ENCODE results near the gene MYH10. TPM values are rescaled to one million over a fixed set of nuclear protein-coding genes. Genes with fewer than 3 reads are reported as not detected.

MYH10 gene
- total RNA-seq, 2 experiments from 2014 or later = 8.3 to 10.3 TPM

- Mint-ChIP-seq H3K4me3 (no peak overlapping the region), H3K9me3 (no peaks in the 10 kb centered on the region), H3K27me3 (peaks cover 19% of the 10 kb centered on the region), H3K36me3 (ENCODE audit: low read depth) (no peaks in the 10 kb centered on the region), H3K4me1 (no peaks in the 10 kb centered on the region), H3K27ac (no peak overlapping the region)
- POLR2A ChIA-PET = no interaction called here
- no peak for DNase-seq
- CTCF ChIA-PET = no interaction called here
These were observed 9.2 kb upstream of the MYH10 start for GRCh38 chr17:8639709-8640108.

DNA sequence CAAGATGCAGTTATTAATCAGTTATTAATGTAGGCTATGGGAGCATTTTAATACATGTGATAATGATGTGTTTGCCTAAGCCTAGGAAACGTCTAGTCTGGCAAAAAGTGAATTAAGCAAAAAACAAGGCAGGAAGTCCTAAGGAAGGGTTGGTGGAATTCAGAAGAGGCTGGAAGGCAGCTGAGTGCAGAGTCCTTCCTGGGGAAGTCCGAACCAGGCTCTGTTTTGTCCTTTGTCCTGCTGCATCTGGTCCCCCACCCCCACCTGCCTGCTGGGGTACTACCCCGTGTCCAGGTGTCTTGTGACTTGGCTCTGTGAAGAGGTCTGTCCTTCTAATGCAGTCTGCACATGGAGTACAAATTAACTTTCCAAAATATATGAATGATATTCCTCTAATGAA is 1.5 kb upstream of the MYH10 start:
- no peaks in the 10 kb centered on the region for H3K36me3 Mint-ChIP-seq (ENCODE audit: low read depth)
- POLR2A ChIA-PET = no interaction called here
- no peak for DNase-seq
- peaks cover 11% of the 10 kb centered on the region for H3K4me1 Mint-ChIP-seq
- no peak overlapping the region for H3K27ac Mint-ChIP-seq
- no peak overlapping the region for H3K4me3 Mint-ChIP-seq
- peaks cover 60% of the 10 kb centered on the region for H3K27me3 Mint-ChIP-seq
- CTCF ChIA-PET = no interaction called here
- no peaks in the 10 kb centered on the region for H3K9me3 Mint-ChIP-seq

DNA sequence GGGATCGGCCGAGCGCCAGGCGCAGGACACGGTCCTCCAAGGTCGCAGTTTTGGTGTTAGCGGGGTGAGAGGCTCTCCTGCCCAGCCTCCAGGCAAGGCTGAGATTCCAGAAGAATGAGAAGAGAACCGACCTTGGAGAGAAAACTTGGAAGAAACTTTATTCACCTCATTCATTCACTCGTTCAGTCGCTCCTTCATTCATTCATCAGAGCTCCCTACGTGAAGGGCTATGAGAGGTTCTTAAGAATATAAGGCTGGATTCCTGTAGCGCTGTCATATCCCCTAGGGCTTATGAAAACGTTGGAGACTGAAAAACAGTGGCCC is 991 bp upstream of the MYH10 start:
- no peaks in the 10 kb centered on the region for H3K36me3 Mint-ChIP-seq (ENCODE audit: low read depth)
- POLR2A ChIA-PET = no interaction called here
- CTCF ChIA-PET = no interaction called here
- H3K9me3 Mint-ChIP-seq = no peaks in the 10 kb centered on the region
- H3K27me3 Mint-ChIP-seq = peaks cover 57% of the 10 kb centered on the region
- no peak overlapping the region for H3K27ac Mint-ChIP-seq
- DNase-seq = no peak
- H3K4me3 Mint-ChIP-seq = peak overlapping the region; percentile 87
- peaks cover 11% of the 10 kb centered on the region for H3K4me1 Mint-ChIP-seq

DNA sequence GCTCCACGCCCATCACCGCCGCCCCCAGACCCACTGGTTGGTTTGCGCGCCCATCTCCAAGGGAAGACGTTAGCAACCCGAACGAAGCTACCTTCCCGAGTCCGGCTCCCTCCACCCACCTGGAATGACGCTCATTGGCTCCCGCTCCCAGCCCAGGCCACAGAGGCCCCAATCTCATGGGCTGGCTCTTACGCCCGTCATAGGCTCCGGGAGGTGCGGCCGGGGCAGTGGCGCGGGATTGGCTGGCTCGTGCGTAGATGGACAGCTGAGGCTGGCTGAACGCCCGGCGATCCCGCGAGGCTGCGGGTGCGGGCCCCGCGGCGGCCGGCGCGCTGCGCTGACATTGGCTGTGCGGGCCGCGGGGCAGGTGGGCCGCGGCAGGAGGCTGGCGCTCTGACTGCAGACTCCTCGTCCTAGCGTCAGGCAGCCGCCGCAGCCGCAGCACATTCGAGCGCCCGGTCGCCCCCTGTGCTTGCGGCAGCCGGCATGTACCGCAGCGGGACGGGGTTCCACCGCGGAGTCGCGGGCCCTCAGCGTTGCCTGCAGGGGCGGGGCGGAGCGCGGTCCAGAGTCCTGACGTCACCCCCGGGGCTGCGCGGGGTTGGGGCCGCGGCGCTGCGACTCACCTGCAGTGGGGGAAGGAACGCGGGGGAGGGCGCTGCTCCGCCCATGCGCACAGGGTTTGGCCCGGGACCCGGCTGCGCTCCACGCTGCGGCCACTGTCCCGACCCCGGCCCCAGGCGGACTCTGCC is 453 bp upstream of the MYH10 start:
- DNase-seq = peak; percentile 92
- CTCF ChIA-PET = interaction anchor here (0.5 to 1.3 kb wide), 2 partner anchors 50 to 118 kb away, joined by 3 read pairs; no protein-coding TSS in a partner anchor
- peaks cover 56% of the 10 kb centered on the region for H3K27me3 Mint-ChIP-seq
- no peaks in the 10 kb centered on the region for H3K36me3 Mint-ChIP-seq (ENCODE audit: low read depth)
- peak overlapping the region; percentile 87 for H3K4me3 Mint-ChIP-seq
- no peaks in the 10 kb centered on the region for H3K9me3 Mint-ChIP-seq
- H3K27ac Mint-ChIP-seq = no peak overlapping the region
- POLR2A ChIA-PET = no interaction called here
- H3K4me1 Mint-ChIP-seq = peaks cover 11% of the 10 kb centered on the region

DNA sequence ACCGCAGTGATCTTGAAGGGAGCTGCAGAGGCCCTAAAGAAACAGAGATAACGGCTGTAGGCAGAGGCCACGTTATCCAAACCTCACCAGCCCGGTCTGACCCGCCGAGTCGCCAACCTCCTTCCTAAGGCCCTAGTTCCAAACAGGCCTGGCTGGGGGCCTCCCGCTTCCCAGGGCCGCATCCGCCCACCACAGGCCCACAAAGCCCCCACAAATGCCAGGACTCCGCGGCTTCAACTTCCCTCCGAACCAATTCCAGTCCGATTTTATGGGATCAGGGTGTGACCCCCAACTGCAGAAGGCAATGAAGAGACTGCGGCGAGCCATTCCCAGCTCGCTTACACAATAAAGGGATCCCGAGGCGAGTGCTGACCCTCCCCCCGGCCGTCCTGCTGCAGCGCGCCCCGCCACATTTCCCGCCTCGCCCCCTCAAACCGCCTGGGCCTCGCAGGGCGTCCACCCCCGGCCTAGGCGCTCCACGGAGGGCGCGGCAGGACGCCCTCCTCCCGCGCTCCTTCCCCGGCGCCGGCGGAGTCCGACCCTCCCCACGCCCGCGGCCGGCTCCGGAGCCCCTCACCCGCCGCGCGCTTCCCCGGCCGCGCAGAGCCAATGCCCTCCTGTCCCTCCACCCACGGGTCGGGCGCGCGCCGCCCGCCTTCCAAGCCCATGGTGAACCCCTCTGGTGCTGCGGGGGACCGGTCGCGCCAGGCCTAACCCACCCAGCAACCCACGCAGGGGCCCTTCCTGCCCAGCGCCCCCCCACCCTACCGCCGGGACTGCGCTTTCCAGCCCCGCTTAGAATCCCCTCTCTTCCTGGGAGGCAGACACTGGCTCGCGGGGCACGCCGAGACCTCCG is 926 bp downstream of the MYH10 start:
- Mint-ChIP-seq H3K36me3 (ENCODE audit: low read depth) (no peaks in the 10 kb centered on the region), H3K27me3 (peaks cover 53% of the 10 kb centered on the region), H3K4me1 (peaks cover 11% of the 10 kb centered on the region), H3K4me3 (peak overlapping the region; percentile 87), H3K27ac (no peak overlapping the region), H3K9me3 (no peaks in the 10 kb centered on the region)
- DNase-seq = peak; percentile 9
- ChIA-PET CTCF (interaction anchor here (1.3 kb wide), 1 partner anchor 49 kb away, joined by 3 read pairs; no protein-coding TSS in a partner anchor), POLR2A (no interaction called here)

DNA sequence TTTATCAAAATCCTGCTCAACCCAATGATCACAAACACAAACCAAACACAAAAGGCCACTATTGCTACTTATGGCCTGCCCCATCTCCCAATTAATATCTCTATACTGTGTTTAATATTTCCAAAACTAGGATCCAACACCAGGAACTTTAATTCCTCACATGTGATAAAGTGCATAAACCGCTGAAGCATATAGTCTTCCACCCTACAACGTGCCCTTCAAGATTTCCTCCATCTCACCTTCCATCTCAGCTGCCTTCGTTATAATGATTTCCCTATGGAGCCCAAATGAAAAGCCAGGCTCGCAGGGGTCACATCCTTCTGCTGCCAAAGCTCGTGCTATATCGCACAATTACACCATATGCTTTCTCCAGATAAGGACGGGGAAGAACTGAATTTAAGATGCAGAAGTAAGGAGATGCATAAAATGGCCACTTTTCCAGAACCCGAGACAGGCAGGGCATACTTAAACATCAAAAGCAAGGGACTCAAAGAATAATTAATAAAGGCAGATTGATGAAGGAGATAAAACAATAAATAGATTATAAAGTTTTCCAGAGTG is 1.8 kb downstream of the MYH10 start:
- Mint-ChIP-seq H3K27me3 (peaks cover 55% of the 10 kb centered on the region), H3K4me3 (peak overlapping the region; percentile 71), H3K9me3 (no peaks in the 10 kb centered on the region), H3K36me3 (ENCODE audit: low read depth) (no peaks in the 10 kb centered on the region), H3K27ac (no peak overlapping the region), H3K4me1 (peaks cover 11% of the 10 kb centered on the region)
- CTCF ChIA-PET = no interaction called here
- POLR2A ChIA-PET = interaction anchor here (0.6 kb wide), 1 partner anchor 202 kb away, joined by 3 read pairs; no protein-coding TSS in a partner anchor
- no peak for DNase-seq

DNA sequence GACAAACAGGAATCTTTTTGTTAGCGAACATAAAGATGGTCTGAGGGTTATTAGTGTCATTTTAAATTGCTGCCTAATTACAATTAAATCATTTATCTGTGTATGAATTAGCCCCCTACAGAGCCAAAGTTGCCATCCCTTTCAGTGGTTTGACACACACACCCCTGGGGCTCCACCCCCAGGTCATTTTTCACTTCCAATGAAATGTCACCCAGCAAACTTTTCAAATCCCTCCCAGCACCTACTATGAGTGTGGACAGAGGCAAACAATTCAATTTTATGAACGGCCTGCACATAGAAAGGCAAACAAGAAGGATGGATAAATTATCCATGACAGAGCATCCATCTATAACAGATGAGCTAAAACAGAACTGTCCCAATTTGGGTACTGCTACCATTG is 2.4 kb downstream of the MYH10 start:
- no peak overlapping the region for H3K4me3 Mint-ChIP-seq
- no peaks in the 10 kb centered on the region for H3K36me3 Mint-ChIP-seq (ENCODE audit: low read depth)
- ChIA-PET POLR2A (interaction anchor here (0.6 kb wide), 1 partner anchor 203 kb away, joined by 3 read pairs; no protein-coding TSS in a partner anchor), CTCF (no interaction called here)
- H3K9me3 Mint-ChIP-seq = no peaks in the 10 kb centered on the region
- no peak for DNase-seq
- H3K4me1 Mint-ChIP-seq = peaks cover 11% of the 10 kb centered on the region
- peaks cover 51% of the 10 kb centered on the region for H3K27me3 Mint-ChIP-seq
- H3K27ac Mint-ChIP-seq = no peak overlapping the region

DNA sequence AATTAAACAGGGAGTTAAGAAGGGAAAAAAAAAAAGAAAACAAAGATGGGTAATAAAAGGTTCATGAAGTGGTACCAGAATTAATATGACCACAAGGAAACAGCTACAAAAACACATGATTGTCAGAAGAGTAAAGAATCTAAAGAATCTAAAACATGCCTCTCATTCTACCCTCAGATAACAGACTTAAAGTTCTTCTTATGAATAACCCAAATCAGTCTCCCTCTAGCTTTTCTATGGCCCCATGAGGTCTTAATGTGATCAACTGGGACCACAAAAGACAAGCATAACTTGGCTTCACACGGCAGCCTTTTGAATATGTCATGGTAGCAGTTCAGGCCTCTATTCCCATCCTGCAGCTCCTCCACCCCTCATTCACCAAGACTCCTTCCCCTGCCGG is 6.9 kb downstream of the MYH10 start:
- Mint-ChIP-seq H3K27me3 (peaks cover 28% of the 10 kb centered on the region), H3K4me1 (peaks cover 7% of the 10 kb centered on the region), H3K4me3 (no peak overlapping the region), H3K9me3 (no peaks in the 10 kb centered on the region), H3K36me3 (ENCODE audit: low read depth) (peaks cover 7% of the 10 kb centered on the region), H3K27ac (no peak overlapping the region)
- no peak for DNase-seq
- POLR2A ChIA-PET = interaction anchor here (0.7 kb wide), 1 partner anchor 44 kb away, joined by 3 read pairs; no protein-coding TSS in a partner anchor
- CTCF ChIA-PET = interaction anchor here (1.4 kb wide), 1 partner anchor 51 kb away, joined by 3 read pairs; no protein-coding TSS in a partner anchor

DNA sequence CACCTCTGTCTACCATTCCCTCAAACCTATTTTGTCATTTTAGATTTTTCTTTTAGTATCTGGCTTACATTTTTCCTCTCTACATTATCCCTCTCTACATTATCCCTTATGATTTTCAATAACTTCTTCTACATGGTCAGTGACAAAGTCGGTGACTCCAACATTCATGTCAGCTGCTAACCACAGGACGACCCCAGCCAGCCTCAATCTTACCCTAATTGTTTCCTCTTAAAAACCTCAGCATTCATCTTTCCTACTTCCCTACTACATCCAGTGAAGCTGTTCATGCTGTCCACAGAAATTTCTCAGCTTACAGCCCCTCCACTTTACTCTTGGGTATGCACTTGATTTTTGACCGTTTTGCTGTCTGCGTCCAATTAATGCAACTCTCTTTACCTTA is 8.3 kb downstream of the MYH10 start:
- Mint-ChIP-seq H3K36me3 (ENCODE audit: low read depth) (peaks cover 7% of the 10 kb centered on the region), H3K4me1 (peaks cover 7% of the 10 kb centered on the region), H3K4me3 (no peak overlapping the region), H3K9me3 (no peaks in the 10 kb centered on the region), H3K27ac (no peak overlapping the region), H3K27me3 (peaks cover 16% of the 10 kb centered on the region)
- POLR2A ChIA-PET = no interaction called here
- CTCF ChIA-PET = no interaction called here
- DNase-seq = no peak

GRCh38 chr17:8621585-8621984 is 8.9 kb downstream of the MYH10 start:
- Mint-ChIP-seq H3K9me3 (no peaks in the 10 kb centered on the region), H3K36me3 (ENCODE audit: low read depth) (peaks cover 7% of the 10 kb centered on the region), H3K27me3 (peaks cover 17% of the 10 kb centered on the region), H3K4me3 (no peak overlapping the region), H3K27ac (no peak overlapping the region), H3K4me1 (peaks cover 7% of the 10 kb centered on the region)
- ChIA-PET CTCF (no interaction called here), POLR2A (no interaction called here)
- no peak for DNase-seq

GRCh38 chr17:8619294-8619693 is 11.2 kb downstream of the MYH10 start:
- Mint-ChIP-seq H3K4me3 (no peak overlapping the region), H3K9me3 (no peaks in the 10 kb centered on the region), H3K27ac (no peak overlapping the region), H3K4me1 (peaks cover 7% of the 10 kb centered on the region), H3K27me3 (peaks cover 21% of the 10 kb centered on the region), H3K36me3 (ENCODE audit: low read depth) (peaks cover 7% of the 10 kb centered on the region)
- no peak for DNase-seq
- CTCF ChIA-PET = no interaction called here
- POLR2A ChIA-PET = no interaction called here

DNA sequence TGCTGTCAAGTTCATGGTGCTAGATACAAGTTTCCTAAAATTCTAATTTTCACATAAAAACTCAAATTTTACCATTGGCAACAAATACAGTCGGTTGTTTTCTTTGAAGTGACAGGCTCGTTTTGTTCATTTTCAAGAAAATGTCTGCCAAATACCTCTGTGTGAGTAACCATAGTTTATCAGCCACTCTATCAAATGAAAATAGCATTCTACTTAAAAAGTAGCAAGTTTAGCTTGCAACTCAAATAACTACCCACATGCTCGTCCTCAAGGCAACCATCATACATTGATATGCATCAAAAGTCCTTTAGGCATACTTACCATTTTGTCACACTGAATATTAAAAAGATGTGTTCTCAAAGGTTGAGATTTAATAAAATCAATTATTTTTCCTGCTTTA is 11.7 kb downstream of the MYH10 start:
- Mint-ChIP-seq H3K27ac (no peak overlapping the region), H3K9me3 (no peaks in the 10 kb centered on the region), H3K4me1 (peaks cover 7% of the 10 kb centered on the region), H3K27me3 (peaks cover 20% of the 10 kb centered on the region), H3K36me3 (ENCODE audit: low read depth) (peaks cover 7% of the 10 kb centered on the region), H3K4me3 (no peak overlapping the region)
- ChIA-PET CTCF (no interaction called here), POLR2A (no interaction called here)
- no peak for DNase-seq

DNA sequence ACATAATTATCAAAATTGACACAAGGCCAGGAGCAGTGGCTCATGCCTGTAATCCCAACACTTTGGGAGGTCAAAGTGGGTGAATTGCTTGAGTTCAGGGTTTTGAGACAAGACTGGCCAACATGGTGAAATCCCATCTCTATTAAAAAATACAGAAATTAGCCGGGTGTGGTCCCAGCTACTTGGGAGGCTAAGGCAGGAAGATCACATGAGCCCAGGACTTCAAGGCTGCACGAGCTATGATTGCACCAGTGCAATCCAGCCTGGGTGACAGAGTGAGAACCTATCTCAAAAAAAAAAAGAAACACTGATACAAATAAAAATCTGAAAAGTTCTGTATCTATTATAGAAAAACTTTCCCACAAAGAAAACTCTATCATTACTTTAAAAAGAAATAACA is 15.5 kb downstream of the MYH10 start:
- ChIA-PET CTCF (no interaction called here), POLR2A (no interaction called here)
- no peak for DNase-seq
- H3K4me3 Mint-ChIP-seq = no peak overlapping the region
- H3K36me3 Mint-ChIP-seq (ENCODE audit: low read depth) = no peaks in the 10 kb centered on the region
- H3K27me3 Mint-ChIP-seq = peaks cover 10% of the 10 kb centered on the region
- no peaks in the 10 kb centered on the region for H3K9me3 Mint-ChIP-seq
- H3K27ac Mint-ChIP-seq = no peak overlapping the region
- no peaks in the 10 kb centered on the region for H3K4me1 Mint-ChIP-seq
